ENCODE data around the gene MORN1.

Gene MORN1

DNA sequence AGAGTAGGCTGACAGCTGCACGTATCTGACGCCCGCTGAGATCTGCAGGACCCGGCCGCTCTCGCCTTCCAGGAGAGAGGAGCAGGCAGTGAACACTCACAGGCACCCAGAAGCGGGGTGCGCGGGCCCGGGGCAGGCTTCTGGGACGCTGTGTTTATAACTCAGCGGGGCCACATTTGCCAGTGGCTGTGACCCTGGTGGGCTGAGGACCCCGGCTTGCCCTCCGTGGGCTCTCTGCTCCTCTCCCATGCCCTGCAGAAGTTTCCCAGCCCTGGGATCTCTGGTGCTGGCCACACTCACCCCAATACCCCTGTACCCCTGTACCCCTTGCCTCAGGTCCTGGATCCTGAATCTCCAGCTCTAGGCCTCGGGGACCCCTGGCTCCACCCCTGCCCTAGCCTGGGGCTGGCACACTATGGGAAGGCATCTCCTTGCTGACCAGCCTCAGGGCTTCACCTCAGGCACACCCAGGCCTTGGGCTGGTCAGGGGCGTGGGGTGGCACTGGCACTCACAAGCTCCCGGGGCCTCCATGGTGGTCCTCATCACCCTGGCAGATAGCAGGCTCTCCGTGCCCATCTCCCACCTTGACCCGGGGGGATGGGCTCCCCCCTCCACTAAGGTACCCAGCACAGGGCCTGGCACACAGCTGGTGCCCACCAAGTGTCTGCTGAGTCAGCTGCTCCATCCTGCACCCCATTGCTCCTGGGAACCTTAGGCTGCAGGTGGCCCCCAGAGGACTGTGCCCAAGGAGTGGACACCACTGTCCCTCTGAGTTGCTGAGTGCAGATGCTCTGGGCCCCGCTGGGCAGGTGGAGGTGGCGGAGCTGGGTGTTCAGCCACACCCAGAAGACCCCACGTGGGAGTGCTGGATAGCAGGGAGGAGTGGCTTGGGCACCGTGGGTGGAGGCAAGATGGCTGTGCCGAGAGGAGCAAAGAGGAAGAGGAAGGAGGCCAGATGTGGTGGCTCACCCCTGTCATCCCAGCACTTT lies 32.4 kb downstream of the MORN1 start:
- H3K9me3 ChIP-seq (ENCODE audit: low read length): peaks cover 1% of the 10 kb centered on the region
- H3K4me3 ChIP-seq (ENCODE audit: low read length): no peak overlapping the region
- H3K4me1 ChIP-seq (ENCODE audit: insufficient read depth, low read length): no peaks in the 10 kb centered on the region
- H2AFZ ChIP-seq (ENCODE audit: low read depth, low read length): no peak overlapping the region
- H3K27me3 ChIP-seq (ENCODE audit: insufficient read depth, low read length): no peaks in the 10 kb centered on the region
- no peaks in the 10 kb centered on the region for H3K36me3 ChIP-seq (ENCODE audit: insufficient read depth, low read length)

DNA sequence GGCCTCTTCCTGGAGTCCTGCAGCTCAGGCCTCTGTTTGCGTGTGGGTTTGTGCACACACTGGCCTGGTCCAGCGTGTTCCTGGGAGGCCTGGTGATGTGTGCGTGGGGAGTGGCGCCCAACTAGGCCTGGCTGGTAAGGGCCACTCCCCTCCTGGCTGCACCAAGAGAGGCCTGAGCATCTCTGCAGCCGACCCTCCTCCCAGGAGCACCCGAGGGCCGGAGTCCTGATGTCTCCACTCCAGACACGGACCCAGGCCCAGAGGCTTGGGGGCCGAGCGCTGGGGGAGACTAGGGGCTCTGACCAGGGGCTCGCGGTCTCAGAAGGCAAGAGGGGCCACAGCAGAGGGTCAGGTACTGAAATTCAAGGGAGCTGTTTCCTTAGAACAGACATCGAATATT lies 33.3 kb downstream of the MORN1 start:
- no peaks in the 10 kb centered on the region for H3K27me3 ChIP-seq (ENCODE audit: insufficient read depth, low read length)
- H3K9me3 ChIP-seq (ENCODE audit: low read length): no peaks in the 10 kb centered on the region
- no peaks in the 10 kb centered on the region for H3K36me3 ChIP-seq (ENCODE audit: insufficient read depth, low read length)
- H3K4me1 ChIP-seq (ENCODE audit: insufficient read depth, low read length): no peaks in the 10 kb centered on the region
- H2AFZ ChIP-seq (ENCODE audit: low read depth, low read length): no peak overlapping the region
- H3K4me3 ChIP-seq (ENCODE audit: low read length): no peak overlapping the region

DNA sequence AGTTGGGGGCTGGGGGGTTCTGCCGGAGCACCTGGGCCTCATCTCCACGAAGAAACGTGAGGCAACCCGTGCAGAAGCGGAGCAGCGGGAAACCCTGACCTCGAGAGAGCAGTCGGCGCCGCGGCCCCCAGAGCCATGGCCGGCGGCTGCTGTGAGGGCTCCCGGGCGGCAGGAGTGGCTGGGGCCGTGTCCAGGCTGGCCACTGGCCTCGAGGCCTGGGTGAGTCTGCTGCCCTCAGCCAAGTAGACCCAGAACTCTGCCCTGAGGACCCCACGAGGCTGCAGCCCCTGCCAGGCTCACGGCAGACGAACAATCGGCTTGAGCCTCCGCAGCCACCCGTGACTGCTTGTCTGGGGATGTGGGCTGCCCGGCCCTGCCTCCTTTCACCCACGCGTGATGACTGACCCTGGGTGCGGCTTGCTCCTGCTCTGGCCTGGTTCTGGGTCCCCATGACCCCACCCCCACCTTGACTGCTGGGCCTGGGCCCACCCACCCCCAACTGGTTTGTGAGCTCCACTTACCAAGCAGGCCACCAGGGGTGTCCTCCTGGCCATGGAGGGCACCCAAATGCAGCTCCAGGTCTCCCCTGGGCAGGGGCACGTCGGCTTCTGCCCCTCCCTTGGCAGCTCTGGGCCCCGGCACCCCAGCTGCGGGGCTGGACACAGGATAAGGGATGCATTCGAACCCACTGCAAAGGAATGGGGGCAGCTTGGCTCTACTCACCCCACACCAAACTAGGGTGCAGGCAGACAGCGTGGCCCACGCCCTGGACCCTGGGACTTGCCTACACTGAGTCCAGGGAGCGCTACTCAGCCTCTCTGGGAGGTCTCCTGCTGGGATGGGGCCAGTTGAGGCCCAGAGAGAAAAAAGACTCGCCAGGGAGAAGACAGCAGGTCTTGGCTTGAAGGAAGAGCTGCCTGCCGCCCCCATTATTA lies 34.2 kb downstream of the MORN1 start:
- Histone ChIP-seq H2AFZ (ENCODE audit: low read depth, low read length) (no peak overlapping the region), H3K4me3 (ENCODE audit: low read length) (no peak overlapping the region), H3K36me3 (ENCODE audit: insufficient read depth, low read length) (no peaks in the 10 kb centered on the region), H3K27me3 (ENCODE audit: insufficient read depth, low read length) (no peaks in the 10 kb centered on the region), H3K4me1 (ENCODE audit: insufficient read depth, low read length) (no peaks in the 10 kb centered on the region), H3K9me3 (ENCODE audit: low read length) (no peaks in the 10 kb centered on the region)

DNA sequence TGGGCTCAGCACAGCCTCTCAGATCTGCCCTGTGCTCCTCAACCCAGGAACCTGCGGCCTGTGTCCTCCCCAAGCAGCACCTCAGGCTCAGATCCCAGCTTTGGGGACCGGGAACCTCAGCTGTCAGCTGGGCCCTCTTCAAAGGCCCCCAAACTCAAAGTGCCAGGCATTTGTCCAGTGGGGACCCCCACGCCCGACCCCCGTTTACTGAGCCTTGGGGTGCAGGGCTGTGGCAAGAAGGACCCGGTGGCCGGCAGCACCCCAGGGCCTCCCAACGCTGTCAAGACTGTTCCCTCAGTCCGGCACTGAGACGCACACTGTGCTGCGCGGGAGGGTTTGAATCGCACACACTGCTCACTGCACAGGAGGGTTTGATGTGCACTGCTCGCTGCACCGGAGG lies 35.0 kb downstream of the MORN1 start:
- Histone ChIP-seq H3K36me3 (ENCODE audit: insufficient read depth, low read length) (no peaks in the 10 kb centered on the region), H3K4me1 (ENCODE audit: insufficient read depth, low read length) (no peaks in the 10 kb centered on the region), H3K4me3 (ENCODE audit: low read length) (no peak overlapping the region)

DNA sequence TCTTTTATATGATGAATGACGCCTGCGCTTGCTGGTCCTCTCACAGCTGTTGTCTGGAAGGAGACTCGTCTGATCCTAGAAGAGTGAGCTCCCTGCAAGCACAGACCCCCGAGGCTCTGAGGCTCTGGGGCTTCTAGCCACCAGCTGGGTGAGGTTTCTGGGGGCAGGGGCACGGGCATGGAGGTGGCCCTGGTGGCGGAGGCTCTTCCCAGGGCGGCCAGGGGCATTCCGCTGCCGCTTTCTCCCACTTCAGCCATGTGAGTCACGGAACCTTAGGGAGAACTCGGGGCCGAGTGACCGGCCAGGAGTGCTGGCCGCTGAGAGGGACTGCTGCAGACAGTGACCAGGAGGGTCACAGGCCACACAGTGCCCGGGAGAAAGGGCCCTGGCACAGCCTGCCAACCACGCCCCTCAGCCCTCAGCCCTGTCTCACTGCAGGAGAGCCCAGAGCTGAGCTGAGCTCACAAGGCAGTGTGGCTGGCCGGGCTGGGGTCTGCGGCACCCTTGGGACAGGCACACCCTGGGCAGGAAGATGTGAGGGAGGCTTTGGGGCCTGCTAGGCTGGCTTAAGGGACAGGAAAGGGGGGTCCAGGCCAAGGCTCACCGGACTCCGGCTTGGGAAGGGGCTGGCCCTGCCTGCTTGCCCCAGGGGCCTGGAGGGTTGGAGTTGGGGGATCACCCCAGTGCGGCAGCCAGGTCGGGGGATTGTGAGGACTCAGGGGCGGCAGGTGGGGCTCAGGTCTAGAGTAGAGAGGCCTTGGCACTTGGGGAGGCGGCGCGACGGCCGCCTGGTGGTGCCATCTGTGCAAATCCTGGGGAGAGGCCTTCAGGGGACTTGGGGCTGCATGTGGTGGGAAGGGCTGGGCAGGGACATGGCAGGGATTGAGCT lies 35.7 kb downstream of the MORN1 start:
- H3K4me3 ChIP-seq (ENCODE audit: low read length): no peak overlapping the region
- H3K27me3 ChIP-seq (ENCODE audit: insufficient read depth, low read length): no peaks in the 10 kb centered on the region
- H3K9me3 ChIP-seq (ENCODE audit: low read length): no peaks in the 10 kb centered on the region
- H2AFZ ChIP-seq (ENCODE audit: low read depth, low read length): no peak overlapping the region
- no peaks in the 10 kb centered on the region for H3K36me3 ChIP-seq (ENCODE audit: insufficient read depth, low read length)
- H3K4me1 ChIP-seq (ENCODE audit: insufficient read depth, low read length): peaks cover 1% of the 10 kb centered on the region

More for the DNA sequence above, 35.0 kb downstream of the MORN1 start:
- no peaks in the 10 kb centered on the region for H3K27me3 ChIP-seq (ENCODE audit: insufficient read depth, low read length)
- no peak overlapping the region for H2AFZ ChIP-seq (ENCODE audit: low read depth, low read length)
- H3K9me3 ChIP-seq (ENCODE audit: low read length): no peaks in the 10 kb centered on the region

DNA sequence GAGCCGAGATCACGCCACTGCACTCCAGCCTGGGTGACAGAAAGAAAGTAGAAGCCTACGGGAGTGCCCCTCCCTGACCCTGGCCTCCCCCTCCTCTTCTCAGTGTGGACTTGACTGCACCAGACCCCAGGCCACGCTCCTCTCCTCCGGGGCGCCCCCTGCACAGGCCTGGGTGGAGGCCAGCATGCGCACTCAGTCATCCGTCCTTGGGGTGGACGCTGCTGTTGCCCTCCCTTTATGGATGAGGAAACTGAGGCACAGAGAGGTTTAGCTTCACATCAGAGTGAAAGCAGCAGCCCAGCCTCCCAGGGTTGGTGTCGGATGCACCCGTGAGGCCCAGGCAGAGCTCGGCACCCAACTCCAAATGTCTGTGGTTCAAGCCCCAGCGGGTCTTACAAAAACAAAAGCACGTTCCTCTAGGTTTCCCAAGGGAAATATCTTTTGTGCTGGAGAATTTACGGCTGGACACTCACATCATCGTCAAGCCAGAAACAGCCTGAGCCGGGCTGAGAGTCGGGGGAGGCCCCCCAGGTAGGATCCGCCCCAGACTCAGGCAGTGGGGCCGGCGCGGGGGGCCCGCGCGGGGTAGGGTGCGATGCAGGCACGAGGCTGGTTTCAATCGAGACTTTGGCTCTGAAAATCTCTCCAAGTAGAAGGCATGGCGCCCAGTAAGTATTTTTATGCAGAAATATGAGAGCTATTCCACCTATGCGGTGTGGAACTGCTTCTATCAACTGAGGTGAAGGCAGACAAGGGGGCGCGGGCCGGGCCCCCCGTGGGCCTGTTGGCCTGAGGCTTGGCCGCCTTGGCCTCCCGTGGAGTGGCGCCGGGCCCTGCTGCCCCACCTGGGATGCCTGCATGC lies 36.6 kb downstream of the MORN1 start:
- H3K36me3 ChIP-seq (ENCODE audit: insufficient read depth, low read length): no peaks in the 10 kb centered on the region
- H3K27me3 ChIP-seq (ENCODE audit: insufficient read depth, low read length): no peaks in the 10 kb centered on the region
- no peak overlapping the region for H2AFZ ChIP-seq (ENCODE audit: low read depth, low read length)
- no peak overlapping the region for H3K4me3 ChIP-seq (ENCODE audit: low read length)
- no peaks in the 10 kb centered on the region for H3K9me3 ChIP-seq (ENCODE audit: low read length)
- H3K4me1 ChIP-seq (ENCODE audit: insufficient read depth, low read length): peaks cover 10% of the 10 kb centered on the region

DNA sequence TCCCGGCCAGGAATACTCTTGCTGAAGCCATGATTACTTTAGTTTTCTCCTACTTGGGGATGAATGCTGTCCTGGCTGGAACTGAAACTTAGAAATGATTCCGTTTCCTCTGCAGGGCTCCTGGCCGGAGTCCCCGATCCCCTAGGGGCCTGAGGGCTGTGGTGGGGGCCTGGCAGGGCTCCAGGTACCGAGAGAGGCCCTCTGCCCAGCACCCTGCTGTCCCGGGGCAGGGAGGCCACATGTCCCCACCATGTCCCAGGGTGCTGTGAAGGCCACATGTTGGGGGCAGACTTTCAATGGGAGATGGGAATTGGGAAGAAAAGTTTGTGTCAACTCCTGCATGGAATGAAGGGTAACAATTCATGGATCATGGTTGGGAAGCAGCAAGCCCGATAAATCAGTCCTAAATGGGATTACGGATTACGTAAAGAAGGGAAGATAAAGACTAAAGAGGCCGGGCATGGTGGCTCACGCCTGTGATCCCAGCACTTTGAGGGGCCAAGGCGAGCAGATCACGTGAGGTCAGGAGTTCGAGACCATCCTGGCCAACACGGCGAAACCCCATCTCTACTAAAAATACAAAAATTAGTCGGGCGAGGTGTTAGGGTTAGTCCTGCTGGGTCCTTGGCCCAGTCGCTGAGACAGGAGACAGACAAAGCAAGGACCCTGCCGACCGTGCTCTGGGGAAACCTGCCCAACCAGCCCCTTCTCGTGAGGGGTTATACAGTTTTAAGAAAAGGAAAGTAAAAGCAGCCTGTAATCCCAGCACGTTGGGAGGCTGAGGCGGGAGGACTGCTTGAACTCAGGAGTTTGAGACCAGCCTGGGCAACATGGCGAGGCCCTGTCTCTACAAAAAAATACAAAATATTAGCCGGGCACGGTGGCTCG lies 37.6 kb downstream of the MORN1 start:
- H3K36me3 ChIP-seq (ENCODE audit: insufficient read depth, low read length): no peaks in the 10 kb centered on the region
- H3K4me1 ChIP-seq (ENCODE audit: insufficient read depth, low read length): peaks cover 19% of the 10 kb centered on the region
- no peaks in the 10 kb centered on the region for H3K9me3 ChIP-seq (ENCODE audit: low read length)
- H3K4me3 ChIP-seq (ENCODE audit: low read length): no peak overlapping the region
- no peak overlapping the region for H2AFZ ChIP-seq (ENCODE audit: low read depth, low read length)
- H3K27me3 ChIP-seq (ENCODE audit: insufficient read depth, low read length): no peaks in the 10 kb centered on the region

DNA sequence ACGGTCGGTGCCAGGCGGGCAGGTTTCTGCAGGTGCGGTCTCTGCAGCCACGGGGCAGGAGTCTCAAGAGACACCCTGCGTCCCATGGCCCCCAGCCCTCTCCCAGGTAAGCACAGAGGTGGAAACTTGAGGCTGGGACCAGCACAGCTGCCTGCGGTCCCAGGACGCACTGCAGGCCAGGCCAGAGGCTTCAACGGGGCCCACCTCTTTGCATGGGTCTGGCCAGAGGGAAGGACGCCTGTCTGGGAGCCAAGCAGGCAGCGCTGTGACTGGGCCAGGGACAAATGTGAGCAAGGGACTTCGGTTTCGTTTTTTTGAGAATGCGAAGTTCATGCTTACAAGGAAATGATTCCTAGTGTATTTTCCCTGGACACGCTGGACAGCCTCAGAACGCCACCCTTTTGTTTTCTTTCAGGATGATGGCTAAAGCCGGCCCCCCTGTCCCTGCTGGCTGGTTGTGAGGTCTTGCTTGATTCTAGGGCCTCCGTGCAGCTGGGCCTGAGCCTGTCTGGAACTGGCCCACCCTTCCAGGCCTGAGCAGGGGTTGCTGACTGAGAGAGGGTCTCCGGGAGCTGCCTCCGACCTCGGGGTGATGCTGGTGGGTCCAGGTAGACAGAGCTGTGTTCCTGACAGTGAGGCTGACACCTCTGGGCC lies 38.3 kb downstream of the MORN1 start:
- Histone ChIP-seq H3K9me3 (ENCODE audit: low read length) (no peaks in the 10 kb centered on the region), H3K36me3 (ENCODE audit: insufficient read depth, low read length) (no peaks in the 10 kb centered on the region), H2AFZ (ENCODE audit: low read depth, low read length) (no peak overlapping the region), H3K27me3 (ENCODE audit: insufficient read depth, low read length) (no peaks in the 10 kb centered on the region), H3K4me3 (ENCODE audit: low read length) (no peak overlapping the region), H3K4me1 (ENCODE audit: insufficient read depth, low read length) (peaks cover 20% of the 10 kb centered on the region)

DNA sequence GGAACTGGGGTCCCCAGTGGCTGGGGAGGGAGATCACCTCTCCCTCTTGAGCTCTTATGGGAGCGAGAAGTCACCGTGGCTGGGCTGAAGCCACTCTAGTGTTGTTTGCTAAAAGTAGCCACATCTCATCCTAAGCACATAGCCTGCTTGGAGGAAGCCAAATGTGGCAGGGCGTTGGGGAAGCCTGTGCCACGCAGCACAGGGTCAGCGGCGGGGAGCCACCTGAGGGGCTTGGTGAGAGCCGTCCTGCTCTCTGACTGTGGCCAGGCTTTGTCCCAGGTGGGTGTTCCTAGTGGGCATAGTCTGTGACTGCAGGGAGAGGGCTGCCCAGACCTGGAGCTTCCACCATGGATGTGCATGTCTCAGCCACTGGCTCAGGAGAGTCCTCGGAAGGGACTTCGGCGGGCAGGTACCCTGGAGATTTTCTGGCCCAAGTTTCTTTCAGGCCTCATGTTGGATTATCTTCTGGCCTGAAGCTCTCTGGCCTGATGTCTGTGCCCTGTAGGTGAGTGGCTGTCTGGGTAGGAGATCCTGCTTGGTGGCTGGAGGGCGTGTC lies 38.9 kb downstream of the MORN1 start:
- no peaks in the 10 kb centered on the region for H3K36me3 ChIP-seq (ENCODE audit: insufficient read depth, low read length)
- peaks cover 20% of the 10 kb centered on the region for H3K4me1 ChIP-seq (ENCODE audit: insufficient read depth, low read length)
- no peaks in the 10 kb centered on the region for H3K27me3 ChIP-seq (ENCODE audit: insufficient read depth, low read length)
- no peak overlapping the region for H3K4me3 ChIP-seq (ENCODE audit: low read length)
- H3K9me3 ChIP-seq (ENCODE audit: low read length): no peaks in the 10 kb centered on the region
- H2AFZ ChIP-seq (ENCODE audit: low read depth, low read length): no peak overlapping the region

DNA sequence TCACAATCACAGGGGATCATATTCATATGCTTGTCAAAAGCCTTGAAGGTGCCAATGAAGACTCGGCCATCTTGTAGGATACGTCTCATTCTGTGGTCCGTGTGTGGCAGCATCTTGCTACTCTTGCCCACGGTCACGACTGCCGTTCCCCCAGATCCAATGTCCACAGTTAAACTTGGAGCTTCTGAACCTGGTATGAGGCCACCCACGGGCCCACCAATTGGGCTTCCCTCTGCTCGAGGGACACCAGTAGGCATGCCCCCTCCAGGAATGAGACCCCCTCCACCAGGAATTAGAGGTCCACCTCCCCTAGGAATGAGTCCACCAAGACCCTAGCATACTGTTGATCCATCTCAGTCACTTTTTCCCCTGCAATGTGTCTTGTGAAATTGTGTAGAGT lies 39.6 kb downstream of the MORN1 start:
- H3K4me3 ChIP-seq (ENCODE audit: low read length): no peak overlapping the region

More for the DNA sequence above, 39.6 kb downstream of the MORN1 start:
- H3K36me3 ChIP-seq (ENCODE audit: insufficient read depth, low read length): no peaks in the 10 kb centered on the region
- H2AFZ ChIP-seq (ENCODE audit: low read depth, low read length): no peak overlapping the region
- H3K4me1 ChIP-seq (ENCODE audit: insufficient read depth, low read length): peaks cover 20% of the 10 kb centered on the region
- no peaks in the 10 kb centered on the region for H3K27me3 ChIP-seq (ENCODE audit: insufficient read depth, low read length)
- no peaks in the 10 kb centered on the region for H3K9me3 ChIP-seq (ENCODE audit: low read length)
